ENCODE measurements around the gene VCL. TPM values are rescaled to one million over a fixed set of nuclear protein-coding genes. Genes with fewer than 3 reads are reported as not detected.

The VCL gene
- total and polyA plus RNA-seq, 2 of the 8 experiments (the other 6 are each of a cell fraction or from before 2014, with no cell fraction given): 119 to 377 TPM

DNA sequence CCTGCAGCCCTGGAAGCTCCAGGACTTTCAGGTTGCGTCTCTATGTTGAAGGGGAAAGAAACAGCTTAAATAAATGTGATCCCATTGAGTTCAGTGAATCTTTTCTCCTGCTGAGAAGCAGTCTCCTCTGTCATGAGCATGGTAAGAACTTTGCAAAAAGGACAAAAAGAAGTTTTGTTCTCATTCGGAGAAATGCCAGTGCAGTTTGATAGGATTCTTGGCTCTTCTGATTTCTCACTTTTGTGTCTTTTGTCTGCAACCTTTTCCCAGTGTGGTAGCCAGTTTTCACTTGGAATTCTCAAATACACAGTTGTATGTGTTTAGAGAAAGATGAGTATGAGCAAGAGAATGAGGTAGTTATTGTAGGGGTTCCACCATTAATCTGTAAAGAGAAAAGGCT is 88.4 kb downstream of the VCL start:
- Histone ChIP-seq H2AFZ (ENCODE audit: low read length) (no peak overlapping the region), H4K20me1 (replicated peaks in 1 of 2; ENCODE audit: control insufficient read depth in 1 of 2, insufficient read depth in 2 of 2, low read length in 2 of 2) (no peaks in the 10 kb centered on the region), H3K18ac (ENCODE audit: extremely low read depth, low read length) (no peak overlapping the region), H3K23ac (ENCODE audit: insufficient read length) (no peak overlapping the region), H4K8ac (ENCODE audit: extremely low read depth, insufficient read depth, low read length) (no peak overlapping the region), H3K27ac (ENCODE audit: low read depth, low read length) (no peak overlapping the region), H3K27me3 (replicated peaks in 1 of 4; ENCODE audit: control insufficient read depth in 3 of 4, extremely low read depth in 1 of 4, insufficient read depth in 3 of 4, low read length in 3 of 4) (no peaks in the 10 kb centered on the region), H2BK5ac (ENCODE audit: low read depth, low read length) (no peak overlapping the region), H3K9me3 (ENCODE audit: insufficient read depth in 2 of 2, low read depth in 1 of 2, low read length in 1 of 2) (no peaks in the 10 kb centered on the region), H2BK15ac (ENCODE audit: low read length) (no peak overlapping the region), H3K56ac (replicated peaks; ENCODE audit: insufficient read length, low read depth, low read length) (no peak overlapping the region), H3K4me1 (replicated peaks in 1 of 4; ENCODE audit: control insufficient read depth in 3 of 4, insufficient read depth in 4 of 4, low read length in 3 of 4) (no peaks in the 10 kb centered on the region), H3K4me2 (ENCODE audit: insufficient read depth in 1 of 2, low read depth in 2 of 2, low read length in 2 of 2) (no peak overlapping the region), H3K79me2 (ENCODE audit: control insufficient read depth in 1 of 2, insufficient read depth in 2 of 2, low read length in 2 of 2) (peaks cover 0 to 13% of the 10 kb centered on the region in 2 experiments; a peak in 2 of 4 replicates), H4K5ac (ENCODE audit: insufficient read length, low read depth, low read length) (no peak overlapping the region), H3K36me3 (ENCODE audit: control insufficient read depth in 2 of 4, insufficient read depth in 4 of 4, low read length in 3 of 4) (peaks cover 25 to 63% (median 47%) of the 10 kb centered on the region in 4 experiments), H4K91ac (replicated peaks; ENCODE audit: insufficient read length, low read length) (no peak overlapping the region), H3K23me2 (ENCODE audit: low read depth, low read length) (no peaks in the 10 kb centered on the region), H3K9ac (replicated peaks in 1 of 4; ENCODE audit: extremely low read depth in 1 of 4, low read depth in 3 of 4, low read length in 3 of 4) (no peak overlapping the region), H3K4me3 (ENCODE audit: extremely low read depth in 1 of 4, insufficient read depth in 2 of 4, low read depth in 3 of 4, low read length in 4 of 4) (no peak overlapping the region), H2BK20ac (ENCODE audit: low read length) (no peak overlapping the region), H2BK120ac (replicated peaks; ENCODE audit: low read depth, low read length) (no peak overlapping the region), H3K14ac (ENCODE audit: insufficient read length) (no peak overlapping the region), H2AK5ac (ENCODE audit: low read depth, low read length) (no peak overlapping the region), H2BK12ac (ENCODE audit: low read depth, low read length) (no peak overlapping the region), H3K79me1 (ENCODE audit: low read depth, low read length) (no peaks in the 10 kb centered on the region), H3K4ac (replicated peaks; ENCODE audit: insufficient read length, low read depth, low read length) (no peak overlapping the region)
- ChIA-PET CTCF (ENCODE audit: partially characterized antibody) (interaction anchor here (0.7 to 1.0 kb wide), 3 partner anchors 9 to 207 kb away, joined by 3 read pairs; no protein-coding TSS in a partner anchor), POLR2A (ENCODE audit: partially characterized antibody) (no interaction called here)
- WGBS, 2 experiments (ENCODE audit: extremely low coverage in 1 of 2, insufficient coverage in 1 of 2, insufficient read length in 1 of 2, insufficient replicate concordance in 2 of 2, low coverage in 1 of 2, low lambda C conversion rate in 2 of 2, missing lambda C conversion rate in 1 of 2): 91% methylated on average over 2 of the region's 2 CpGs; no CpG with 5 or more reads in 1 of the 2 experiments
- no peak for FAIRE-seq
- TF ChIP-seq POLR2AphosphoS5 (IDR thresholded peaks at IDR 0.05; ENCODE audit: low read depth, low read length): no peak
- DNase-seq (ENCODE audit: low read depth in 1 of 2, low spot score in 2 of 2): no peak

All from H1 (cell line).